Measurements from ENCODE around the gene REELD1.

The REELD1 gene

GRCh38 chr4:146229406-146229805 lies 15.1 kb downstream of the REELD1 start:
- no peak for DNase-seq

- no peak for DNase-seq
Observed at GRCh38 chr4:146232131-146232722, 17.9 kb downstream of the REELD1 start.

DNA sequence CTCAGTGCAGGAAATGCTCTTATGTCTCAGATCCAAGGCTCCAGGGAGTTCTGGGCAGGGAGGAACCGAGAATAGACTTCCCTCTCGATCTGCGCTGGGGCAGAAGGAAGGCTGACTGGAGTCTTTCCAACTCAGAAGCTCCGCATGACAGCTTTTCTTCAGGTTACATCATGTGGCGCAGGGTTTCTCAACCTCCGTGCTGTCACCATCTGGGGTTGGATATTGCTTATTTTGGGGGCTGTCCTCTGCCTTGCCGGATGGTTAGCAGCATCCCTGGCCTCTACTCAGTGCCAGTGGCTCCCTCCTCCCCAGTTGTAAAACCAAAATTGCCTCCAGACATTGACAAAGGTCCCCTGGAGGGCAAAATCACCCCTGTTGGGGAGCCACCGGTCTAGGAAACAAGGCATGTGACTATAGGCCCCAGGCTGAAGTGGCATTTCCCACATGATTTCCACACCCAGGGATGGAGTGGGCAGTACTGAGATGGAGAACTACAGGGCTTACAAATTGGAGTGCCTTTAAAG lies 21.4 kb downstream of the REELD1 start:
- DNase-seq, result peak; percentile 31

- DNase-seq, result no peak
Observed at GRCh38 chr4:146236216-146236615, 21.9 kb downstream of the REELD1 start.

GRCh38 chr4:146237092-146237491 lies 22.8 kb downstream of the REELD1 start:
- no peak for DNase-seq

DNA sequence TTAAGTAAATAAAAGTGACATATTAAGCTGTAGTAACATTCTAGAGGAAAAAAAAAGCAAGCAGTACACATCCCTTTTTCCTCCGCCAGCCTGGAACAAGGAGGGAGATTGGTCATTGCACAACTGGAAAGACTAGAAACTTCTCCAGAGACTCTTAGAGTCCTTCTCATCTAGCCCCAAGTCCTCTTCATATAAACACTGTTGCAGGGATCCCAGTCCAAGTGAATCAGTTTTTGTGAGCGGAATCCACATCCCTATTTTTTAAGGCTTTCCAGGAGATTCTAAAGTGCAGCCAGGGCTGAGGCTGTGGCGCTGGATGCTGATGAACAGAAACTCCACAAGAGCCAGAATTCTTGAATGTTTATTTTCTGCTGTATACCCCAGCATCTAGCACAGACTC lies 23.8 kb downstream of the REELD1 start:
- DNase-seq, result no peak

DNA sequence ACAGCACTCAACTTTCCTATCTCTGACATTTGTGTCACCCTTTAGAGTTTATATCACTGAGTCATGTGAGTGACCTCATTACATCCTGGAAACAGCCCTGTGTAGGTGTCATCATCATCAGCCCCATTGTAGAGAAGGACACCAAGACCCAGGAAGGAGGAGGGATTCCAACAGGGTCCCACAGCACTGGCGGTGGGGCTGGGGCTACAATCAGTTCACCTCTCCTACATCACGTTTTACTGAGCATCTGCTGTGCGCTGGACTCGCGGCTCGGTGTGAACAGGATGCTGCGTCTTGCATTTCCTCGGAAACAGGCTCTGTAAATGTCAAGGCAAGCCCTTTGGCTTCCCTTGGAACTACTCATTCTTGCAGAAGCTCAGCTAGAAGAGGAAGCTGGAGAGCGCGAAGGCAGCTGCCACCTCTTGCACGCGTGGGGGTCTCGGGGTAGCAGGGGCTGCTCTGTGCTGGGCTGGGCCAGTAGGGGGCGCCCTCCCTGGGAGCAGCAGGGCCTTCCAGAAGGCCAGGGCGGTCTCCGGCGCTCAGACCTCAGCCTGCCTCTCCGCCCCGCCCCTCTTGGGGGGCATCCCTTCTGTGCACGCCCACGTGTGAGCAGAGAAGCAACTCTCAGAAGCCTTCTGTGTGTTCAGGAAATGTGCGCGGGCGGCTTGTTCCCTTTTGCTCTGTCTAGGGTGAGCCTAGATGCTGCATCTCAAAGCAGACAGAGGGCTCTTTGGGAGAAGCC lies 29.0 kb downstream of the REELD1 start:
- DNase-seq, result no peak

- no peak for DNase-seq
Observed at GRCh38 chr4:146243883-146244277, 29.5 kb downstream of the REELD1 start.

DNA sequence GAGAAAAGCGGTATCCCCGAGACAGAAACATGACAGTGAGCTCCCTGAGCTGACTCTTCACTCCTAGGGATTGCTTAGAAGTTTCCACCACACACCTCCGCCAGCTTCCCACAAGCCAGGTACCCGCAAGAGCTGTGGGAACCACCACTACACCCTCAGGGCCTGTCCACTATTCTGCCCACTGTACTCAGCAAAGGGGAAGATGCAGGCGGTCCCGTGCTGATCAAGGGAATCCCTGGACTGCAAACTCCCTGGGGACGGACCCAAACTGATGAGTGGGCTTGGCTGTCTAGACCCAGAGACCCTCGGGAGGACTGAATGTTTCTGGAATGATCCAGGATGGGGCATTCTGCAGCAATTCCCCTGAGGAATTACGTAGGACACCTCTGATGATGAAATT lies 30.2 kb downstream of the REELD1 start:
- no peak for DNase-seq

- no peak for DNase-seq
Observed at GRCh38 chr4:146245246-146245645, 30.9 kb downstream of the REELD1 start.

DNA sequence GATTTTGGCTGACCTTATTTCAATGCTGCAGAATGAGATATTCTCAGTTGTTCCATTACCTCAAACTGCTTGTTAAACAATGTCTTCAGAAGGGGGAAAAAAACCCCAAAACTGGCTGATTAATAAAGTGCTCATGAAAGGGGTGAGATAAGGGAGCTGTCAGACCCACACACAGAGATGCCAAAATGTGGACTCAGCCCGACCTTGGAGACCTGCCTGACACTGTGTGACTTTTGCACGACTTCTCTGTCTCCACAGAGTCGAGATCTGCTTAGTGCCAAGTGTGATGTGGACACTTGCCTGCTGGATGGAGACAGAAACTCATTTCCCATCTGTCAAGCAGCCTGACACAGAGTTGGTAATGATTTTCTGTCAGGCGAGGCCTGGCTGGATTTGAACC lies 31.5 kb downstream of the REELD1 start:
- no peak for DNase-seq

DNA sequence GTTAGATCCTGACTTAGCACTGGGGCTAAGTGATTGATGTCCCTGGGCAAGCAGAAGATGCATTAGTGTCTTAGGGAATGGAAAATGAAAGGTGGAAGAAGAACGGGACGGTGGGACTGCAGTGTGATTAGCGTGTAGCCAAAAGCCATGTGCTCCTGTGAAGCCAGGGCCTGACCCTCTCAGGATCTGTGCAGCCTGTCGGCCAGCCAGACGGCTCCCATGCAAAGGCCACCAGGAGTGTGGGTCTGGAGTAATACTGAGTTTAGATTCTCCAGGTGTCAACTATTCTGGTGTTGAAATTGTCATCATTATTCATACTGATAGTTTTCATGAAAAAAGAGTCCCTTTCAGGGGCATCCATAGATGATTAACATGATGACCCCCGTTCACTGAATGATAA lies 32.0 kb downstream of the REELD1 start:
- no peak for DNase-seq

- DNase-seq, result no peak
Observed at GRCh38 chr4:146247356-146247755, 33.0 kb downstream of the REELD1 start.

- no peak for DNase-seq
Observed at GRCh38 chr4:146252969-146253611, 38.8 kb downstream of the REELD1 start.

DNA sequence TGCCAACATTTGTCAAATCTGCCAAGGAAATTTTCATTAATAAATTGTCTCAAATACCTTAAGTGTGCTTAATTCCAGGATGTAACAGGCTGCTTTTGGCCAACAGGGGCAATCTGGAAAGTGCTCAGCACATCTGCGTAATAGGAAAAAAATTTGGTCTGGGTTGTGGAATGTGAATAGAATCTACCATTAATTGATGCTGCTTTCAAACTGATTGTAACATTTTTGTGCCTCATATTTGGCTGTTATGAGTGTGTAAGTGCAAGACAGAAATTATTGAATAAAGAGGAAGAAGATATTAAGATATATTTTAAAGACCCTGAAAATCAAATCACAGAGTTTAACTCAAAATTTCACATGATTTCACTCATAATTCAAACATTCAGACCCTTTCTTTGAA lies 41.1 kb downstream of the REELD1 start:
- no peak for DNase-seq

DNA sequence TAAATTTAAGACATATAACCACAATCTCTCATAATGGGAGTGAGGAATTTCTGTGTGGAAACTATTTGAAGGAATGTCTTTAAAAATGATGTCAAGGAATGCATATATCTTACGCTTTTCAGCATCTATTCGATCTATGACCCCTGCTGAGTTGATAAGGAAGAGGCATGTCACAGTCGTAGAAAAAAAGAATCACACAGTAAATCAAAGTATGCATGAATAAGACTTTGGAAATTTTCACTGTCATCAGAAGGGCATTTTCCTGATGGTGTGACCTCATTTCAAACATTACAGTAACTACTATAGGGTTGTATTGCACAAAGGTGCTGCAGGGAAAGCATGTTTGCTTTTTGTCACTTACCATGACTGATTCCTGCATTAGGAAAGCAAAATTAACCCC lies 41.5 kb downstream of the REELD1 start:
- DNase-seq, result no peak

- no peak for DNase-seq
Observed at GRCh38 chr4:146256328-146256727, 42.0 kb downstream of the REELD1 start.

- no peak for DNase-seq
Observed at GRCh38 chr4:146257511-146257910, 43.2 kb downstream of the REELD1 start.

- no peak for DNase-seq
Observed at GRCh38 chr4:146260521-146260920, 46.2 kb downstream of the REELD1 start.

DNA sequence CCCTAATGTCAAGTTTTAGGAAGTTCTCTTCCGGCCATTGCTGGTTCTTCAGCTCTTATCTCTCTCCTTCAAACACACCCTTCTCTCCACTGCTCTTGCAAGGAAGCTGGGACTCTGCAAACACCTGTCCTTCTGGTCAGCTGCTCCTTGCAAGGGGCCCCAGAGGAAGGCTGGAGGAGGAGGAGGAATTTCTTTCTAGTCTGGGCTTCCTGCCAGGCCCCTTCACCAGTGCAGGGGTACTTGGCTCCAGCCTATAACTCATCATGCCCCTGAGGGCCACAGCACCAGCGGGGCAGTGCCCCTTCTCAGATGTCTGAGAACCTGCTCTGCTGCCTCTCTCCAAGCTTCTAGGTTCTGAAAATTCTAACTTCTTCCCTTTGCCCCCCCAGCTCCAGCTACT lies 46.7 kb downstream of the REELD1 start:
- no peak for DNase-seq

DNA sequence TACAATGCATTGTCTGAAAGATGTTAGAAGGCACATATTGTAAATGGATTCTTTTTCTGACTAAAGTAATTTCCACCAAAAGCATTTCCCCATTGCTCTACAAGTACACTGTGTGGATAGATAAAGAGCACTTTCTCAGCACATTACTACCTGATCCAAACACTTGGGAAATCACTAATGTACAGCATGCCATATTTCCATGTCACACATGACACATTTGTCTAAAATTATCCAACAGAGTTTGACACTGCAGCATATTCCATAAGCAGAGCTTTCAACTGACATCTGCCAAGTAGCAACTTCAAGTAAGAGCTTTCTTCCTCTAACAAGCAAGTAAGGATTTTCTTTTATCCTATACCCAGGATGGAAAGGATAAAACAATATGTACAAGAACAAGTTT lies 49.5 kb downstream of the REELD1 start:
- DNase-seq, result no peak

- DNase-seq, result no peak
Observed at GRCh38 chr4:146265950-146266490, 51.7 kb downstream of the REELD1 start.

DNA sequence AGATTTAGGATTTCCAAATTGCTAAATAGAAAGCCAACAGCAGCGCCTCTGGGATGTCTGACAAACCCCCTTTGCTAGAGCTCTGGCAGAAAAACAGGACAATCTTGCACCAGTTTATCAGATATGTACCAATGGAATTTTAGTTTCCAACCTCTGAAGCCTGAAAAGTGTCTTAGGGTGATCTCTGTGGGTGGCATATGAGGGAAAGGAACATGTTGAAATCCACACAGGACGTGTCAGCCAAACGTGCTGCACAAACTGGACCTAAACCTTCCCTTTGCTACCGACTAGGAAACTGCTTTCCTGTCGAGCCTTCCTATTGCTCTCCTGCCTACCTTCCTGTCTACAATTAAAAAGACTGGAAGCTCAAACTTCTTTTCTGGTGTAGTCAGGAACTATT lies 53.5 kb downstream of the REELD1 start:
- no peak for DNase-seq

- no peak for DNase-seq
Observed at GRCh38 chr4:146269228-146269653, 54.9 kb downstream of the REELD1 start.
